Measurements from ENCODE around the gene TSSC4.

GRCh38 chr11:2453436-2453835 lies 52.9 kb downstream of the TSSC4 start:
- TF ChIP-seq EZH2 (IDR thresholded peaks at IDR 0.05; ENCODE audit: insufficient read depth, low read length) (no peak), CTCF (IDR thresholded peaks at IDR 0.05; ENCODE audit: insufficient read depth, low read depth, low read length) (no peak)
